ENCODE data around the gene ACTL9.

The ACTL9 gene

DNA sequence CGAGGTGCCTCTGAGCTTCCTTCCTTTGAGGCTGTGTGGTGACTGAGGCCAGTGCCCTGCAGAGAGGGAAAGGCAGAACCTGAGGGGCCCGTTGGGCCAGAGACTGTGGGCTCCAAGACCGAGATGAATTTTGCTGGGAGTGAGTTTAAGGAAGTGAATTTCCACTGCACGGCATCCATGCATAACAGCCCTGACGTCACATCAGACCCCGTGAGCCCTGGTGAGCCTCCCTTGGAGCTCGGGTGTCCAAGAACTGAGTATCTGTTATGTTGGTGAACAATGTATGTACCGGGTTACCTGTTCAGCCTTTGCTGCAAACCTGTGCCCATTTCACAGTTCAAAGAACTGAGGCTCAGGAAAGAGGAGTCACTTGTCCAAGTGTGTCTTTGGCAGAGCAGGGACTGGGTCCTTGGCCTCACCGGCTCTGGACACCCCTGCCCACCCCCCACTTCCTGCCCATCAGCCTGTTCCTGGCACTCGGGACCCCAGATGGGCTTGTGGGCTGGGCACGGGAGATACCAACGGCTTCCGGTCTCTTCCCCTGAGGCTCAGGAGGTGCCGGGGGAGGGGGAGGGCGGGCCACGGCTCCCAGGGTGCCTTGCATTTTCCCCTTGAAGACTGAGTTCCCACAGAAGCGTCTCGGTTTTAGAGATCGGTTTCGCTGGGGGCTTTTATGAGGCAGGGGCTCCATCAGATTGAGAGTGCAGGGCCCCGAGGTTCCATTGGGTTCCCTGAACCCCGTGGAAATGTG is 34.5 kb downstream of the ACTL9 start:
- H3K27ac ChIP-seq: no peak overlapping the region
- H3K9ac ChIP-seq (ENCODE audit: insufficient read length): no peak overlapping the region
- no peaks in the 10 kb centered on the region for H3K36me3 ChIP-seq (ENCODE audit: insufficient read depth, low read length)
- TF ChIP-seq POLR2AphosphoS5 (IDR thresholded peaks at IDR 0.05; ENCODE audit: borderline replicate concordance, low read depth, low read length) (no peak), FOXP2 (optimal IDR thresholded peaks at IDR 0.05; ENCODE audit: control extremely low read depth, extremely low read length, insufficient read depth) (no peak), EZH2 (IDR thresholded peaks at IDR 0.05) (no peak)
- H3K9me3 ChIP-seq (ENCODE audit: low read depth, low read length): no peaks in the 10 kb centered on the region
- DNase-seq (ENCODE audit: low read depth, low spot score): no peak
- H3K4me3 ChIP-seq: peak overlapping the region; percentile 46

DNA sequence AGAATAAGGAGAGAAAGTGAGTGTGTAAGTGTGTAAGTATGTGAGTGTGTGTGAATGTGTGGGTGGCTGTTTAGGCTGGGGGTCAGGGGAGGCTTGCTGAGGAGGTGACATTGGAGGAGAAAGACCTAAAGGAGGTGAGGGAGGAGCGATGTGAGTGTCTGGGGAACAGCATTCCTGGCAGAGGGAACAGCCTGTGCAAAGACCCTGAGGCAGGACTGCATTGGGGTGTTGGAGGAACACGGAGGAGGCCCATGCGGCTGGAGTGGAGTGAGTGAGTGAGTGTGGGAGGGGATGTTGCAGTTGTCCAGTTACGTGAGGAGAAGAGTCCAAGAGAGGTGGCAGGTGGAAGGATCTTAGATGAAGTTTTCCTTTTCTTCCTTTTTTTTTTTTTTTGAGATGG is 36.3 kb downstream of the ACTL9 start:
- no peak for DNase-seq (ENCODE audit: low read depth, low spot score)
- Histone ChIP-seq H3K4me3 (no peak overlapping the region), H3K9me3 (ENCODE audit: low read depth, low read length) (no peaks in the 10 kb centered on the region), H3K27ac (no peak overlapping the region), H3K36me3 (ENCODE audit: insufficient read depth, low read length) (no peaks in the 10 kb centered on the region), H3K9ac (ENCODE audit: insufficient read length) (no peak overlapping the region)
- TF ChIP-seq POLR2AphosphoS5 (IDR thresholded peaks at IDR 0.05; ENCODE audit: borderline replicate concordance, low read depth, low read length) (no peak), EZH2 (IDR thresholded peaks at IDR 0.05) (no peak), FOXP2 (optimal IDR thresholded peaks at IDR 0.05; ENCODE audit: control extremely low read depth, extremely low read length, insufficient read depth) (no peak)

DNA sequence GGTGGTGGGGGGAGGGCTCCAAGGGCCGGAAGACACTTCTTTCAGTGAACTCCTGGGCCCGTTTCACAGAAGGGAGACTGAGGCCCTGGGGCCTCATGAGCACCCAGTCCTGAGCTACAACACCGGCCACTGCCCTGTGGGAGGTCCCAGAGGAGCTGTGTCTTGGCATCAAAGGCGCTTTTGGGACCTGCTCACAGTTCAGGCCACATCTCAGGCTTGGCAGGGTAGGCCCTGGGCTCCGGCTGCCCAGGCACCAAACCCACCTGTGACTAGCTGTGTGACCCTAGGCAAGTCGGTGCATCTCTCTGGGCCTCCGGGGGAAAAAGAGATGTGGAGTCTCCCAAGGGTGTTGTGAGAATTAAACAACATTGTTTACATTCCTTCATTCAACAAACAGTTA is 38.7 kb downstream of the ACTL9 start:
- no peaks in the 10 kb centered on the region for H3K9me3 ChIP-seq (ENCODE audit: low read depth, low read length)
- H3K9ac ChIP-seq (ENCODE audit: insufficient read length): no peak overlapping the region
- no peak overlapping the region for H3K4me3 ChIP-seq
- DNase-seq (ENCODE audit: low read depth, low spot score): no peak
- no peak for TF ChIP-seq FOXP2 (optimal IDR thresholded peaks at IDR 0.05; ENCODE audit: control extremely low read depth, extremely low read length, insufficient read depth)
- no peaks in the 10 kb centered on the region for H3K36me3 ChIP-seq (ENCODE audit: insufficient read depth, low read length)
- no peak overlapping the region for H3K27ac ChIP-seq

DNA sequence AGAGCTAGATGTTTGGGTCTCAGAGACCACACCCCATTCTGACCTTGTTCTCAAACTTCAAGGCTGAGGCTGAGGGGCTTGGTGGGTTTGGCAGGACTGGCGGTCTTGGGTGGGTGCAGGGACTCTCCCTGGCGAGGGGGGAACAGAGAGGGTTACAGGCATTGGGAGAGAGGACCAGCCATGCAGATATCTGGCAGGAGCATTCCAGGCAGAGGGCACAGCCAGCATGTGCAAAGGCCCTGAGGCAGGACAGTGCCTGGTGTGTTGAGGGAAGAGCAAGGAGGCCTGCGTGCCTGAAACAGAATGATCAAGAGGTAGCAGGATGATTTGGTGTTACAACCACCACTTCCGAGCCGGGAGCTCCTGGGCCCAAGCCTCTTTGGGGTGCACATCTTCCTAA is 40.7 kb downstream of the ACTL9 start:
- TF ChIP-seq EZH2 (IDR thresholded peaks at IDR 0.05) (no peak), FOXP2 (optimal IDR thresholded peaks at IDR 0.05; ENCODE audit: control extremely low read depth, extremely low read length, insufficient read depth) (no peak), POLR2AphosphoS5 (IDR thresholded peaks at IDR 0.05; ENCODE audit: borderline replicate concordance, low read depth, low read length) (no peak)
- no peak for DNase-seq (ENCODE audit: low read depth, low spot score)
- no peak overlapping the region for H3K4me3 ChIP-seq
- no peak overlapping the region for H3K9ac ChIP-seq (ENCODE audit: insufficient read length)
- no peaks in the 10 kb centered on the region for H3K36me3 ChIP-seq (ENCODE audit: insufficient read depth, low read length)
- no peaks in the 10 kb centered on the region for H3K9me3 ChIP-seq (ENCODE audit: low read depth, low read length)
- no peak overlapping the region for H3K27ac ChIP-seq

DNA sequence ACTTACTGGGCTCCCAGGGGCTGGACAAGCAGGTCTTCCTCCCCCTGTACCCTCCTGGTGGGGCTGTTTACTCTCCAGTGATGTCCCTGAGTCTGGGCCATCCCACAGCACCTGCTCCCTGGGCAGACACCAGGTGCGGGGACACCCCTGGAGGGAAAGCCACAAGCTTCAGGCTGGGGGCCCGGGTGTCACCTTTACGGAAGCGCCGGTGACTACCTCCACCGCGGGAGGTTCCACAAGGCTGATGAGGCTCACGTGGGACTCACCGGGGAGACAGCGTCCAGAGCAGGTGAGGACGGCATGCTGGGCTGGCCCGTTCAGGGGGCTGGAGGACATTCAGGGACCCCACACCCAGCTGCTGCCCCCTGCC is 43.3 kb downstream of the ACTL9 start:
- Histone ChIP-seq H3K9ac (ENCODE audit: insufficient read length) (no peak overlapping the region), H3K4me3 (no peak overlapping the region)

DNA sequence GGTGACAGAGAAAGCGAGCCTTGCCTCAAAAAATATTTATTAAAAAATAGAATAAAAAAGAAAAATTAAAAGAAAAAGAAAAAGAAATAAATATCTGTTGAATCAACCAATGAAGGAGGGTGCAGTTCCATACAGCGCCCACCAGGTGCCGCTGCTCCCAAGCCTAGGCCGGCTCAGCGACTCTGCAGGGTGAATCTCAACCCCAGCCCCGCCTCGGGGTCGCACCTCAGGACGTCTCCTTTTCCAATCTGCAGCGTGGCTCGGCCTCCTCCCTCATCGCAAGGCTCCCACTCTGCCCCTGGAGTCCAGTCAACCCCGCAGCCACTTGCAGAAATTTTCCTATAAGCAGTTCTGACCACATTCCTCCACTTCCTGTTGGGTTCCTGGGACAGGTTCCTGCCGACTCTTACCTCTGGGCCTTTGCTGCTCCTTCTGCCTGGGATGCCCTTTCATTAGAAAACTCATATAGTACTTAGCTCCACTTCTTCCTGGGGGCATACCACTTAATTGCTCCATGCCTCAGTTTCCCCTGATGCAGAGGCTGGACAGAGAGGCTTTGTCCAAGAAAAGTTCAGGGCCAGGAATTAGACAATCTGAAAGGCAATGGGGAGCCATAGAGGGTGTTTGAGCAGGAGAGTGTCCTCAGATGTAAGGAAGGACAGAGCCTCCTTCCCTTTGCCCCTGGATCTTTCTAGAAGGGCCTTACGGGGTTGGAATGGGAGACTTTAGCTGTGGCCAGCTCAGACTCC is 43.8 kb downstream of the ACTL9 start:
- H3K9me3 ChIP-seq (ENCODE audit: low read depth, low read length): no peaks in the 10 kb centered on the region
- no peak overlapping the region for H3K27ac ChIP-seq
- TF ChIP-seq FOXP2 (optimal IDR thresholded peaks at IDR 0.05; ENCODE audit: control extremely low read depth, extremely low read length, insufficient read depth) (no peak), EZH2 (IDR thresholded peaks at IDR 0.05) (no peak), POLR2AphosphoS5 (IDR thresholded peaks at IDR 0.05; ENCODE audit: borderline replicate concordance, low read depth, low read length) (no peak)
- H3K4me3 ChIP-seq: peak overlapping the region; percentile 48
- DNase-seq (ENCODE audit: low read depth, low spot score): no peak
- H3K36me3 ChIP-seq (ENCODE audit: insufficient read depth, low read length): no peaks in the 10 kb centered on the region
- H3K9ac ChIP-seq (ENCODE audit: insufficient read length): no peak overlapping the region

More for the DNA sequence above, 43.3 kb downstream of the ACTL9 start:
- no peak for DNase-seq (ENCODE audit: low read depth, low spot score)
- no peaks in the 10 kb centered on the region for H3K36me3 ChIP-seq (ENCODE audit: insufficient read depth, low read length)
- TF ChIP-seq FOXP2 (optimal IDR thresholded peaks at IDR 0.05; ENCODE audit: control extremely low read depth, extremely low read length, insufficient read depth) (no peak), POLR2AphosphoS5 (IDR thresholded peaks at IDR 0.05; ENCODE audit: borderline replicate concordance, low read depth, low read length) (no peak), EZH2 (IDR thresholded peaks at IDR 0.05) (no peak)
- no peak overlapping the region for H3K27ac ChIP-seq
- H3K9me3 ChIP-seq (ENCODE audit: low read depth, low read length): no peaks in the 10 kb centered on the region

DNA sequence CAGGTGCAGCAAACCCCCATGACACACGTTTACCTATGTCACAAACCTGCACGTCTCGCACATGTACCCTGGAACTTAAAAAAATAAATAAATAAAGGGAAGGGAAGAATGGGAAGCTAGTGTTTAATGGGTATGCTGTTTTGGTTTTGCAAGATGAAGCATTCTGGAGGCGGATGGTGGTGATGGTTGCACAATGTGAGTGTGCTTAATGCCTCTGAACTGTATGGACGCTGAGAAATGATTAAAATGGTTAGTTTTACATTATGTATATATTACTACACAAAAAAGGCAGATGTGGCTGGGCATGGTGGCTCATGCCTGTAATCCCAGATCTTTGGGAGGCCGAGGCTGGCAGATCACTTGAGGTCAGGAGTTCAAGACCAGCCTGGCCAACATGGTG is 50.4 kb downstream of the ACTL9 start:
- Histone ChIP-seq H3K36me3 (ENCODE audit: insufficient read depth, low read length) (no peaks in the 10 kb centered on the region), H3K9ac (ENCODE audit: insufficient read length) (no peak overlapping the region), H3K4me3 (no peak overlapping the region), H3K9me3 (ENCODE audit: low read depth, low read length) (no peaks in the 10 kb centered on the region), H3K27ac (no peak overlapping the region)
- no peak for DNase-seq (ENCODE audit: low read depth, low spot score)
- TF ChIP-seq FOXP2 (optimal IDR thresholded peaks at IDR 0.05; ENCODE audit: control extremely low read depth, extremely low read length, insufficient read depth) (no peak), EZH2 (IDR thresholded peaks at IDR 0.05) (no peak), POLR2AphosphoS5 (IDR thresholded peaks at IDR 0.05; ENCODE audit: borderline replicate concordance, low read depth, low read length) (no peak)

All from SK-N-MC (cell line).